ENCODE measurements around the gene ZCCHC24. TPM values are rescaled to one million over a fixed set of nuclear protein-coding genes. Genes with fewer than 3 reads are reported as not detected.

The ZCCHC24 gene
- total RNA-seq, 2 donors from 2014 or later: 14.0 to 19.8 TPM

DNA sequence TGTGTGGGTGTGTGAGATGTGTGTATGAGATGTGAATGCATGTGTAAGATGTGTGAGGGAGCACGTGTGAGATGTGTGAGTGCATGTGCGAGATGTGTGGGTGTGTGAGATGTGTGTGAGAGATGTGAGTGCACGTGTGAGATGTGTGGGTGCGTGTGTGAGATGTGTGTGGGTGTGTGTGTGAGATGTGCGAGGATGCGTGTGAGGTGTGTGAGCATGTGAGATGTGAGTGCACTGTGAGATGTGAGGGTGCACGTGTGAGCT, 67.1 kb downstream of the ZCCHC24 start:
- Histone ChIP-seq H3K4me3 (no peak overlapping the region), H3K4me1 (peaks cover 15% of the 10 kb centered on the region), H3K36me3 (replicated peaks in 1 of 2; ENCODE audit: insufficient read depth in 1 of 2, low read depth in 2 of 2) (no peaks in the 10 kb centered on the region), H3K9me3 (no peaks in the 10 kb centered on the region), H3K27me3 (no peaks in the 10 kb centered on the region), H3K27ac (no peak overlapping the region)
- 86% methylated on average over 7 of the region's 7 CpGs for WGBS, 2 donors
- ATAC-seq (no peak), DNase-seq (no peak)
- TF ChIP-seq POLR2A (IDR thresholded peaks at IDR 0.05): no peak
- TF ChIP-seq, protein P1, sequence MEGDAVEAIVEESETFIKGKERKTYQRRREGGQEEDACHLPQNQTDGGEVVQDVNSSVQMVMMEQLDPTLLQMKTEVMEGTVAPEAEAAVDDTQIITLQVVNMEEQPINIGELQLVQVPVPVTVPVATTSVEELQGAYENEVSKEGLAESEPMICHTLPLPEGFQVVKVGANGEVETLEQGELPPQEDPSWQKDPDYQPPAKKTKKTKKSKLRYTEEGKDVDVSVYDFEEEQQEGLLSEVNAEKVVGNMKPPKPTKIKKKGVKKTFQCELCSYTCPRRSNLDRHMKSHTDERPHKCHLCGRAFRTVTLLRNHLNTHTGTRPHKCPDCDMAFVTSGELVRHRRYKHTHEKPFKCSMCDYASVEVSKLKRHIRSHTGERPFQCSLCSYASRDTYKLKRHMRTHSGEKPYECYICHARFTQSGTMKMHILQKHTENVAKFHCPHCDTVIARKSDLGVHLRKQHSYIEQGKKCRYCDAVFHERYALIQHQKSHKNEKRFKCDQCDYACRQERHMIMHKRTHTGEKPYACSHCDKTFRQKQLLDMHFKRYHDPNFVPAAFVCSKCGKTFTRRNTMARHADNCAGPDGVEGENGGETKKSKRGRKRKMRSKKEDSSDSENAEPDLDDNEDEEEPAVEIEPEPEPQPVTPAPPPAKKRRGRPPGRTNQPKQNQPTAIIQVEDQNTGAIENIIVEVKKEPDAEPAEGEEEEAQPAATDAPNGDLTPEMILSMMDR (IDR thresholded peaks at IDR 0.05): no peak
- intact Hi-C loops (cut with DNase I): loop anchor here (5.0 kb wide), 2 partner anchors 84 to 104 kb away; no protein-coding TSS in a partner anchor

DNA sequence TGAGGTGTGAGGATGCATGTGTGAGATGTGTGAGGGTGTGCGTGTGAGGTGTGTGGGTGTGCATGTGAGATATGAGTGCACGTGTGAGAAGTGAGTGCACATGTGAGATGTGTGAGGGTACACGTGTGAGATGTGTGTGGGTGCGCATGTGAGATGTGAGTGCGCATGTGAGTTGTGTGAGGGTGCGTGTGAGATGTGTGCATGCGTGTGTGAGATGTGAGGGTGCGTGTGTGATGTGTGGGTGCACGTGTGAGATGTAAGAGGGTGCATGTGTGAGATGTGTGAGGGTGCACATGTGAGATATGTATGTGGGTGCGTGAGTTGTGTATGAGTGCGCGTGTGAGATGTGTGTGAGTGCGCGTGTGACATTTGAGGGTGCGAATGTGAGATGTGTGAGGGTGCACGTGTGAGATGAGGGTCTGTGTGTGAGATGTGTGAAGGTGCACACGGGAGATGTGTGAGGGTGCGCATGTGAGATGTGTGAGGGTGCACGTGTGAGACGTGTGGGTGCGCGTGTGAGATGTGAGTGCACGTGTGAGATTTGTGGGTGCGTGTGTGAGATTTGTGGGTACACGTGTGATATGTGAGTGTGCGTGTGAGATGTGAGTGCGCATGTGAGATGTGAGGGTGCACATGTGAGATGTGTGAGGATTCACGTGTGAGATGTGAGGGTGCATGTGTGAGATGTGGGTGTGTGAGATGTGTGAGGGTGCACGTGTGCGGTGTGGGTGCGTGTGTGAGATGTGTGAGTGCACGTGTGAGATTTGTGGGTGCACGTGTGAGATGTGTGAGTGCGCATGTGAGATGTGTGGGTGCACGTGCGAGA, 67.7 kb downstream of the ZCCHC24 start:
- 82 to 87% methylated on average over 36 of the region's 36 CpGs for WGBS, 2 donors
- Histone ChIP-seq H3K27me3 (no peaks in the 10 kb centered on the region), H3K27ac (no peak overlapping the region), H3K36me3 (replicated peaks in 1 of 2; ENCODE audit: insufficient read depth in 1 of 2, low read depth in 2 of 2) (no peaks in the 10 kb centered on the region), H3K9me3 (no peaks in the 10 kb centered on the region), H3K4me1 (peaks cover 15% of the 10 kb centered on the region), H3K4me3 (no peak overlapping the region)
- no peak for TF ChIP-seq POLR2A (IDR thresholded peaks at IDR 0.05)
- TF ChIP-seq, protein P1 (IDR thresholded peaks at IDR 0.05): no peak
- no peak for ATAC-seq
- no peak for DNase-seq
- intact Hi-C loops (cut with DNase I): loop anchor here (5.0 kb wide), 2 partner anchors 85 to 105 kb away; no protein-coding TSS in a partner anchor

DNA sequence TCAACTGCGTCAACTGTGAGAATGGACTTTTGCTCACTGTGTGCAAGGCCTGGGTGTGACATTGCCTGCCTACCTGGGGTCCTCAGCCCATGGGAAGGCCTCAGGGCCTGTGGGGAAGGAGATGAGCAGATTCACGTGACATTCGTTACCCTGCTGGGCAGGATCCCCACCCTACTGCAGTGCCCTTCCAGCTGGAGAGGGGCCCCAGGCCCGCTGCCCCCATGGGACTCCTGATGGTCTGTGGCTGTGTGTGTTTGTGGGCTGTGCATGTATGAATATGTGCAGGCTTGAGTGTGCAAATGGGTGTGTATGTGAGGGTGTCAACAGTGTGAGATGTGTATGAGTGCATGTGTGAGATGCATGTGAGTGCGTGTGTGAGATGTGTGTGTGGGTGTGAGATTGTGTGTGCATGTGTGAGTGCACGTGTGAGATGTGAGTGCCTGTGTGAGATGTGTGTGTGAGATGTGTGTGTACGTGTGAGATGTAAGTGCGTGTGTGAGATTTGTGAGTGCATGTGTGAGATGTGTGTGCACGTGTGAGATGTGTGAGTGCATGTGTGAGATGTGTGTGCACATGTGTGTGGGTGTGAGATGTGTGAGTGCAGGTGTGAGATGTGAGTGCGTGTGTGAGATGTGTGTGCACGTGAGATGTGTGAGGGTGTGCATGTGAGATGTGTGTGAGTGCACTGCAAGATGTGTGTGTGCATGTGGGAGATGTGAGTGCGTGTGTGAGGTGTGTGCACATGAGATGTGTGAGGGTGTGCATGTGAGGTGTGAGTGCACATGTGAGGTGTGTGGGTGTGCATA, 68.5 kb downstream of the ZCCHC24 start:
- no peaks in the 10 kb centered on the region for H3K9me3 ChIP-seq
- H3K4me3 ChIP-seq: no peak overlapping the region
- 84 to 87% methylated on average over 10 to 12 of the region's 12 CpGs for WGBS, 2 donors
- ATAC-seq: no peak
- intact Hi-C loops (cut with DNase I): loop anchor here (5.0 kb wide), 2 partner anchors 85 to 105 kb away; no protein-coding TSS in a partner anchor
- no peaks in the 10 kb centered on the region for H3K36me3 ChIP-seq (replicated peaks in 1 of 2; ENCODE audit: insufficient read depth in 1 of 2, low read depth in 2 of 2)
- TF ChIP-seq, protein P1 (IDR thresholded peaks at IDR 0.05): no peak
- TF ChIP-seq POLR2A (IDR thresholded peaks at IDR 0.05): no peak
- H3K27ac ChIP-seq: no peak overlapping the region
- DNase-seq: peak in 1 of 4 donors; percentile 2
- no peaks in the 10 kb centered on the region for H3K27me3 ChIP-seq
- H3K4me1 ChIP-seq: peaks cover 15% of the 10 kb centered on the region

DNA sequence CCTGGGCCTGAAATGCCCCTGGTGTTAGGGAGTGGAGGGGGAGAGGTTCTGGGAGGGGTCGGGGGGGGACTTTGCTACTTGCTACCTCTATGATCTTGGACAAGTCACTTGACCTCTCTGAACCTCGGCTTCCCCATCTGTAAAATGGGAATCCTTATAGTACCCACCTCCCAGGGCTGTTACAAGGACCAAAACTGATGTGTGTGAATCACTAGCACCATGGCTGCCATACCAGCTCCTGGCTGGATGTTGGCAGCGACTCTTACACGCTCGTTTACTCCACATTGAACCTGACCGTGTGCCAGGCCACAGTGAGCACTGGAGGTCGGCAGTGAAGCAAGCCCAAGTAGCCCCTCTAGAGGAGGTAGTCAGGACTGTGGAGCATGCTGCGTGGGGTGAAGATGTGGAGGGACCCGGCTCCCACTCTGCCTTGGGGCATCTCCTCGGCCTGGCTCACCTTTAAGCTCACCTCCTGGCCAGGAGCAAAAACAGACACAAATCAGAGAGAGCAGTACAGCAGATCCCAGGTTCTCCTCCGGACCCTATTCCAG, 69.3 kb downstream of the ZCCHC24 start:
- ATAC-seq (no peak), DNase-seq (peak in 1 of 4 donors; percentile 3)
- Histone ChIP-seq H3K27me3 (no peaks in the 10 kb centered on the region), H3K4me3 (no peak overlapping the region), H3K9me3 (no peaks in the 10 kb centered on the region), H3K36me3 (replicated peaks in 1 of 2; ENCODE audit: insufficient read depth in 1 of 2, low read depth in 2 of 2) (no peaks in the 10 kb centered on the region), H3K27ac (no peak overlapping the region), H3K4me1 (peaks cover 15% of the 10 kb centered on the region)
- intact Hi-C loops (cut with DNase I): loop anchor here (5.0 kb wide), 2 partner anchors 86 to 106 kb away; no protein-coding TSS in a partner anchor
- 76 to 91% methylated on average over 6 to 11 of the region's 11 CpGs for WGBS, 2 donors
- TF ChIP-seq, protein P1 (IDR thresholded peaks at IDR 0.05): no peak
- no peak for TF ChIP-seq POLR2A (IDR thresholded peaks at IDR 0.05)
